ENCODE measurements around the gene WRNIP1.

DNA sequence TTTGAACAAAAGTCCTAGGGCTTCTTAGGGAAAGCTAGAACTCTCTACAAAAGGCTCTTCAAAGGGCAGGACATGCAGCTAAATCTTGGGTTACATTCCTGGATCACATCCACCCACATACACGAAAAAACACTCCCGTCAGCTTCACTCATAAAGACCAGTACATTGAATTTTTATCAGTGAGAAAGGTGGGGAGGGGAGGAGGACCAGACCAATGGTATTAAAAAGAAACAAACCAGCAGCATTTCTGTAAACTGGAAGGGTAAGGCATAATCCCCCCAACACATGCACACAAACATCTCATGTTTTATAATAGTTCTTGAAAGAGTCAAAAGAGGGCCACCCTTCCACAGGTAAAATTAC lies 46.1 kb upstream of the WRNIP1 start:
- TF ChIP-seq, protein P1, sequence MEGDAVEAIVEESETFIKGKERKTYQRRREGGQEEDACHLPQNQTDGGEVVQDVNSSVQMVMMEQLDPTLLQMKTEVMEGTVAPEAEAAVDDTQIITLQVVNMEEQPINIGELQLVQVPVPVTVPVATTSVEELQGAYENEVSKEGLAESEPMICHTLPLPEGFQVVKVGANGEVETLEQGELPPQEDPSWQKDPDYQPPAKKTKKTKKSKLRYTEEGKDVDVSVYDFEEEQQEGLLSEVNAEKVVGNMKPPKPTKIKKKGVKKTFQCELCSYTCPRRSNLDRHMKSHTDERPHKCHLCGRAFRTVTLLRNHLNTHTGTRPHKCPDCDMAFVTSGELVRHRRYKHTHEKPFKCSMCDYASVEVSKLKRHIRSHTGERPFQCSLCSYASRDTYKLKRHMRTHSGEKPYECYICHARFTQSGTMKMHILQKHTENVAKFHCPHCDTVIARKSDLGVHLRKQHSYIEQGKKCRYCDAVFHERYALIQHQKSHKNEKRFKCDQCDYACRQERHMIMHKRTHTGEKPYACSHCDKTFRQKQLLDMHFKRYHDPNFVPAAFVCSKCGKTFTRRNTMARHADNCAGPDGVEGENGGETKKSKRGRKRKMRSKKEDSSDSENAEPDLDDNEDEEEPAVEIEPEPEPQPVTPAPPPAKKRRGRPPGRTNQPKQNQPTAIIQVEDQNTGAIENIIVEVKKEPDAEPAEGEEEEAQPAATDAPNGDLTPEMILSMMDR (conservative IDR thresholded peaks at IDR 0.05 in 1 of 2, IDR thresholded peaks at IDR 0.05 in 1 of 2; ENCODE audit: low read depth in 1 of 2, low read length in 2 of 2): no peak
- TF ChIP-seq EZH2 (IDR thresholded peaks at IDR 0.05; ENCODE audit: low read length, missing control alignments): no peak

Data from fibroblast of lung (primary cell).